HepG2 (cell line): ENCODE measurements around the gene ZNF556. TPM values are rescaled to one million over a fixed set of nuclear protein-coding genes. Genes with fewer than 3 reads are reported as not detected.

Experiments used
- MIXL1 ChIP-seq: IDR thresholded peaks from 2 replicates; pipeline ENCODE4 v1.6.1; 2016
- RAD21 ChIP-seq: fragments of 450-650 bp; formaldehyde crosslinking; IDR thresholded peaks from 2 replicates; pipeline ENCODE4 v1.5.0; 2020; ENCODE audit warnings: mild to moderate bottlenecking
- SCMH1 ChIP-seq: sonication (generic); formaldehyde crosslinking; IDR thresholded peaks from 2 replicates; pipeline ENCODE4 v1.9.0; 2021; ENCODE audit warnings: missing genetic modification reagents, mild to moderate bottlenecking, borderline replicate concordance
- TSC22D2 ChIP-seq: sonication (generic); formaldehyde crosslinking; IDR thresholded peaks from 2 replicates; pipeline ENCODE4 v1.5.1; 2020; ENCODE audit warnings: missing genetic modification reagents, mild to moderate bottlenecking, borderline replicate concordance
- ZNF432 ChIP-seq: sonication (generic); formaldehyde crosslinking; IDR thresholded peaks from 2 replicates; pipeline ENCODE4 v1.5.0; 2020; ENCODE audit warnings: missing genetic modification reagents, mild to moderate bottlenecking, borderline replicate concordance
- ZNF709 ChIP-seq: sonication (generic); formaldehyde crosslinking; IDR thresholded peaks from 2 replicates; pipeline ENCODE4 v1.5.0; 2020; ENCODE audit warnings: mild to moderate bottlenecking, missing genetic modification reagents
- ZNF878 ChIP-seq: sonication (generic); formaldehyde crosslinking; IDR thresholded peaks from 2 replicates; pipeline ENCODE4 v1.8.1; 2023; ENCODE audit warnings: mild to moderate bottlenecking, missing genetic modification reagents, moderate library complexity
- polyA plus RNA-seq, 8 experiments: library from polyadenylated mRNA; depleted of rRNA in 3 of 8; stranded (reverse) in 7 of 8; unstranded in 1 of 8; fragments of >200 nt; fragmentation: Illumina TruSeq in 4 of 8; extraction: Trizol in 4 of 8; gene quantifications; 2 replicates each; pipeline versions ENCODE4 v1.2.1 to v1.2.3, GENCODE V29; 2011 to 2016; ENCODE audit warnings: low read depth in 4 of 8, missing spikeins in 1 of 8, mixed read lengths in 1 of 8; ENCODE audit not compliant: insufficient read depth in 1 of 8
- total RNA-seq, 5 experiments: library from RNA; depleted of rRNA; stranded (reverse); fragments of >200 nt; fragmentation: Illumina TruSeq; extraction: Trizol; gene quantifications; 2 replicates each; pipeline ENCODE4 v1.2.3, GENCODE V29; 2016; ENCODE audit warnings: low read depth in 1 of 5
- TF ChIP-seq, protein P1 (sequence below): sonication (generic); formaldehyde crosslinking; IDR thresholded peaks from 2 replicates; pipeline ENCODE4 v1.4.0; 2020; ENCODE audit warnings: mild to moderate bottlenecking, missing genetic modification reagents, borderline replicate concordance
- TF ChIP-seq, protein P2 (sequence below): sonication (generic); formaldehyde crosslinking; IDR thresholded peaks from 2 replicates; pipeline ENCODE4 v1.5.0; 2020; ENCODE audit warnings: missing genetic modification reagents
- TF ChIP-seq, protein P3 (sequence below): sonication (generic); formaldehyde crosslinking; IDR thresholded peaks from 2 replicates; pipeline ENCODE4 v1.8.1; 2022; ENCODE audit warnings: mild to moderate bottlenecking, missing genetic modification reagents
- TF ChIP-seq, protein P4 (sequence below): sonication (generic); formaldehyde crosslinking; IDR thresholded peaks from 2 replicates; pipeline ENCODE4 v1.4.0; 2020; ENCODE audit warnings: missing genetic modification reagents
- TF ChIP-seq, protein P5 (sequence below): sonication (generic); formaldehyde crosslinking; IDR thresholded peaks from 2 replicates; pipeline ENCODE4 v1.9.0; 2022; ENCODE audit warnings: low read depth, missing genetic modification reagents

Gene ZNF556
- total and polyA plus RNA-seq, 2 of the 13 experiments (the other 11 are each of a cell fraction or from before 2014, with no cell fraction given), result 4.2 to 28.6 TPM

DNA sequence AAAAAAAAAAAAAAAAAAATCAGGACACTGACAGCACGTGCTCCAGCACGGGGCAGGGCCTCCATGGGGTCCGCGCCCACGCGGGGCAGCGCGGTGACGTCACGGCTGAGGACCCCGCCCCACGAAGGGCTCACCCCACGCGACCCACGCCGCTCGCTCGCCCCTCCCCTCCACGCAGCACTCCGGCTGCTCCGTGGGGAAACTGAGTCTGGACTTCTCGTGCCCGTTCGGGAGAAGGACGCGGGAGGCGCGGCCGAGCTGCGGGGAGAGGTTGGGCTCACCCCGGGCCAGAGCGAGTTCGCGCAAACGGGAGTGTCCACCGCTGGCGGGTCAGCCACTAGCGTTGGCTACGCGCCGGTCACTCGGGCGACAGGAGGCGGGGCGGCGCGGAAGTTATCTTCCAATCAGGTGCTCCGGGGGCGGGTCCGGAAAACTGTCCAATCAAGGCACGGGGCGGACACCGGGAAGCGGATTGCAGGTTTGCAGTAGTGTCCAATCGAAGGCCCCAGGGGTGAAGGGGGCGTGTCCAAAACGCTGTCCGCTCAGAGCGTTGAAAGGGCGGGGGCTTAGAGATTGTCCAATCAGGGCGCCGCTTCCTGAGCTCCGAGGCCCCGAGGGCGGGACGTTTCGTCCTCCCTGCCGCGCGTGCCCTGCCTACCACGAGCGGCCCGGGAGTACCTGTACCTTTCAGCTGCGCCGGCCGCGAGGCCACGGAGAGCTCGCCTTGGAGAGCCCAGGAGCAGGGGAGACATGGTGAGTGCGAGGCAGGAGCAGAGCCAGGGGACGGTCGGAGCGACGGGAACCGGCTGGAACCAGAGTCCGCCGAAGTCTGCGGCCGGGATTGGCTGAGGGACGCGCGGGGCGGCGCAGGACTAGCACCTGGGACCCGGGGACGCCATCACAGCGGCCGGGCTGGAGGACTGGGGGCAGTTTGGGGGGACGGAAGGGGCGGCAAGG lies 33.4 kb downstream of the ZNF556 start, which contains the start of gene ZNF57 (continued):
- TF ChIP-seq, protein P1, sequence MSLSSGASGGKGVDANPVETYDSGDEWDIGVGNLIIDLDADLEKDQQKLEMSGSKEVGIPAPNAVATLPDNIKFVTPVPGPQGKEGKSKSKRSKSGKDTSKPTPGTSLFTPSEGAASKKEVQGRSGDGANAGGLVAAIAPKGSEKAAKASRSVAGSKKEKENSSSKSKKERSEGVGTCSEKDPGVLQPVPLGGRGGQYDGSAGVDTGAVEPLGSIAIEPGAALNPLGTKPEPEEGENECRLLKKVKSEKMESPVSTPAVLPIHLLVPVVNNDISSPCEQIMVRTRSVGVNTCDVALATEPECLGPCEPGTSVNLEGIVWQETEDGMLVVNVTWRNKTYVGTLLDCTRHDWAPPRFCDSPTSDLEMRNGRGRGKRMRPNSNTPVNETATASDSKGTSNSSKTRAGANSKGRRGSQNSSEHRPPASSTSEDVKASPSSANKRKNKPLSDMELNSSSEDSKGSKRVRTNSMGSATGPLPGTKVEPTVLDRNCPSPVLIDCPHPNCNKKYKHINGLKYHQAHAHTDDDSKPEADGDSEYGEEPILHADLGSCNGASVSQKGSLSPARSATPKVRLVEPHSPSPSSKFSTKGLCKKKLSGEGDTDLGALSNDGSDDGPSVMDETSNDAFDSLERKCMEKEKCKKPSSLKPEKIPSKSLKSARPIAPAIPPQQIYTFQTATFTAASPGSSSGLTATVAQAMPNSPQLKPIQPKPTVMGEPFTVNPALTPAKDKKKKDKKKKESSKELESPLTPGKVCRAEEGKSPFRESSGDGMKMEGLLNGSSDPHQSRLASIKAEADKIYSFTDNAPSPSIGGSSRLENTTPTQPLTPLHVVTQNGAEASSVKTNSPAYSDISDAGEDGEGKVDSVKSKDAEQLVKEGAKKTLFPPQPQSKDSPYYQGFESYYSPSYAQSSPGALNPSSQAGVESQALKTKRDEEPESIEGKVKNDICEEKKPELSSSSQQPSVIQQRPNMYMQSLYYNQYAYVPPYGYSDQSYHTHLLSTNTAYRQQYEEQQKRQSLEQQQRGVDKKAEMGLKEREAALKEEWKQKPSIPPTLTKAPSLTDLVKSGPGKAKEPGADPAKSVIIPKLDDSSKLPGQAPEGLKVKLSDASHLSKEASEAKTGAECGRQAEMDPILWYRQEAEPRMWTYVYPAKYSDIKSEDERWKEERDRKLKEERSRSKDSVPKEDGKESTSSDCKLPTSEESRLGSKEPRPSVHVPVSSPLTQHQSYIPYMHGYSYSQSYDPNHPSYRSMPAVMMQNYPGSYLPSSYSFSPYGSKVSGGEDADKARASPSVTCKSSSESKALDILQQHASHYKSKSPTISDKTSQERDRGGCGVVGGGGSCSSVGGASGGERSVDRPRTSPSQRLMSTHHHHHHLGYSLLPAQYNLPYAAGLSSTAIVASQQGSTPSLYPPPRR (CRISPR knock-in tag), result no peak
- TF ChIP-seq, protein P2, sequence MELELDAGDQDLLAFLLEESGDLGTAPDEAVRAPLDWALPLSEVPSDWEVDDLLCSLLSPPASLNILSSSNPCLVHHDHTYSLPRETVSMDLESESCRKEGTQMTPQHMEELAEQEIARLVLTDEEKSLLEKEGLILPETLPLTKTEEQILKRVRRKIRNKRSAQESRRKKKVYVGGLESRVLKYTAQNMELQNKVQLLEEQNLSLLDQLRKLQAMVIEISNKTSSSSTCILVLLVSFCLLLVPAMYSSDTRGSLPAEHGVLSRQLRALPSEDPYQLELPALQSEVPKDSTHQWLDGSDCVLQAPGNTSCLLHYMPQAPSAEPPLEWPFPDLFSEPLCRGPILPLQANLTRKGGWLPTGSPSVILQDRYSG (CRISPR knock-in tag), result no peak
- TF ChIP-seq ZNF432 (CRISPR knock-in tag) (no peak), MIXL1 (CRISPR knock-in tag) (no peak), SCMH1 (CRISPR knock-in tag) (no peak), TSC22D2 (peak; percentile 60; the same call in 1 of the 2 replicates), ZNF709 (CRISPR knock-in tag) (no peak), ZNF878 (CRISPR knock-in tag) (no peak), RAD21 (CRISPR knock-in tag) (peak; percentile 66)
- TF ChIP-seq, protein P3, sequence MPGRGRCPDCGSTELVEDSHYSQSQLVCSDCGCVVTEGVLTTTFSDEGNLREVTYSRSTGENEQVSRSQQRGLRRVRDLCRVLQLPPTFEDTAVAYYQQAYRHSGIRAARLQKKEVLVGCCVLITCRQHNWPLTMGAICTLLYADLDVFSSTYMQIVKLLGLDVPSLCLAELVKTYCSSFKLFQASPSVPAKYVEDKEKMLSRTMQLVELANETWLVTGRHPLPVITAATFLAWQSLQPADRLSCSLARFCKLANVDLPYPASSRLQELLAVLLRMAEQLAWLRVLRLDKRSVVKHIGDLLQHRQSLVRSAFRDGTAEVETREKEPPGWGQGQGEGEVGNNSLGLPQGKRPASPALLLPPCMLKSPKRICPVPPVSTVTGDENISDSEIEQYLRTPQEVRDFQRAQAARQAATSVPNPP (CRISPR knock-in tag), result no peak; the same call in 1 of the 2 replicates
- TF ChIP-seq, protein P4, sequence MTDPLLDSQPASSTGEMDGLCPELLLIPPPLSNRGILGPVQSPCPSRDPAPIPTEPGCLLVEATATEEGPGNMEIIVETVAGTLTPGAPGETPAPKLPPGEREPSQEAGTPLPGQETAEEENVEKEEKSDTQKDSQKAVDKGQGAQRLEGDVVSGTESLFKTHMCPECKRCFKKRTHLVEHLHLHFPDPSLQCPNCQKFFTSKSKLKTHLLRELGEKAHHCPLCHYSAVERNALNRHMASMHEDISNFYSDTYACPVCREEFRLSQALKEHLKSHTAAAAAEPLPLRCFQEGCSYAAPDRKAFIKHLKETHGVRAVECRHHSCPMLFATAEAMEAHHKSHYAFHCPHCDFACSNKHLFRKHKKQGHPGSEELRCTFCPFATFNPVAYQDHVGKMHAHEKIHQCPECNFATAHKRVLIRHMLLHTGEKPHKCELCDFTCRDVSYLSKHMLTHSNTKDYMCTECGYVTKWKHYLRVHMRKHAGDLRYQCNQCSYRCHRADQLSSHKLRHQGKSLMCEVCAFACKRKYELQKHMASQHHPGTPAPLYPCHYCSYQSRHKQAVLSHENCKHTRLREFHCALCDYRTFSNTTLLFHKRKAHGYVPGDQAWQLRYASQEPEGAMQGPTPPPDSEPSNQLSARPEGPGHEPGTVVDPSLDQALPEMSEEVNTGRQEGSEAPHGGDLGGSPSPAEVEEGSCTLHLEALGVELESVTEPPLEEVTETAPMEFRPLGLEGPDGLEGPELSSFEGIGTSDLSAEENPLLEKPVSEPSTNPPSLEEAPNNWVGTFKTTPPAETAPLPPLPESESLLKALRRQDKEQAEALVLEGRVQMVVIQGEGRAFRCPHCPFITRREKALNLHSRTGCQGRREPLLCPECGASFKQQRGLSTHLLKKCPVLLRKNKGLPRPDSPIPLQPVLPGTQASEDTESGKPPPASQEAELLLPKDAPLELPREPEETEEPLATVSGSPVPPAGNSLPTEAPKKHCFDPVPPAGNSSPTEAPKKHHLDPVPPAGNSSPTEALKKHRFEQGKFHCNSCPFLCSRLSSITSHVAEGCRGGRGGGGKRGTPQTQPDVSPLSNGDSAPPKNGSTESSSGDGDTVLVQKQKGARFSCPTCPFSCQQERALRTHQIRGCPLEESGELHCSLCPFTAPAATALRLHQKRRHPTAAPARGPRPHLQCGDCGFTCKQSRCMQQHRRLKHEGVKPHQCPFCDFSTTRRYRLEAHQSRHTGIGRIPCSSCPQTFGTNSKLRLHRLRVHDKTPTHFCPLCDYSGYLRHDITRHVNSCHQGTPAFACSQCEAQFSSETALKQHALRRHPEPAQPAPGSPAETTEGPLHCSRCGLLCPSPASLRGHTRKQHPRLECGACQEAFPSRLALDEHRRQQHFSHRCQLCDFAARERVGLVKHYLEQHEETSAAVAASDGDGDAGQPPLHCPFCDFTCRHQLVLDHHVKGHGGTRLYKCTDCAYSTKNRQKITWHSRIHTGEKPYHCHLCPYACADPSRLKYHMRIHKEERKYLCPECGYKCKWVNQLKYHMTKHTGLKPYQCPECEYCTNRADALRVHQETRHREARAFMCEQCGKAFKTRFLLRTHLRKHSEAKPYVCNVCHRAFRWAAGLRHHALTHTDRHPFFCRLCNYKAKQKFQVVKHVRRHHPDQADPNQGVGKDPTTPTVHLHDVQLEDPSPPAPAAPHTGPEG (CRISPR knock-in tag), result no peak
- TF ChIP-seq, protein P5, sequence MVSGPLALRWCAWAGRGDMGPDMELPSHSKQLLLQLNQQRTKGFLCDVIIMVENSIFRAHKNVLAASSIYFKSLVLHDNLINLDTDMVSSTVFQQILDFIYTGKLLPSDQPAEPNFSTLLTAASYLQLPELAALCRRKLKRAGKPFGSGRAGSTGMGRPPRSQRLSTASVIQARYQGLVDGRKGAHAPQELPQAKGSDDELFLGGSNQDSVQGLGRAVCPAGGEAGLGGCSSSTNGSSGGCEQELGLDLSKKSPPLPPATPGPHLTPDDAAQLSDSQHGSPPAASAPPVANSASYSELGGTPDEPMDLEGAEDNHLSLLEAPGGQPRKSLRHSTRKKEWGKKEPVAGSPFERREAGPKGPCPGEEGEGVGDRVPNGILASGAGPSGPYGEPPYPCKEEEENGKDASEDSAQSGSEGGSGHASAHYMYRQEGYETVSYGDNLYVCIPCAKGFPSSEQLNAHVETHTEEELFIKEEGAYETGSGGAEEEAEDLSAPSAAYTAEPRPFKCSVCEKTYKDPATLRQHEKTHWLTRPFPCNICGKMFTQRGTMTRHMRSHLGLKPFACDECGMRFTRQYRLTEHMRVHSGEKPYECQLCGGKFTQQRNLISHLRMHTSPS (CRISPR knock-in tag), result no peak
